Loucy (cell line): ENCODE measurements around the gene FNDC1.

Source experiments
- H2AFZ ChIP-seq: fragments of 200-600 bp; sonication (generic); 2 replicates; pipeline ENCODE4 v1.6.0; 2016; ENCODE audit warnings: antibody characterized with exemption, mild to moderate bottlenecking, low read length, moderate library complexity
- H3F3A ChIP-seq: fragments of 200-600 bp; 2 replicates; pipeline ENCODE4 v1.6.0; 2016; ENCODE audit warnings: antibody characterized with exemption, low read depth, mild to moderate bottlenecking
- H3K27me3 ChIP-seq: fragments of 200-600 bp; sonication (generic); 2 replicates; pipeline ENCODE4 v1.6.1; 2014; ENCODE audit warnings: low read length, mild to moderate bottlenecking; ENCODE audit not compliant: insufficient read depth, poor library complexity, severe bottlenecking
- H3K36me3 ChIP-seq: fragments of 200-600 bp; sonication (generic); 2 replicates; pipeline ENCODE4 v1.6.1; 2016; ENCODE audit warnings: low read length; ENCODE audit not compliant: insufficient read depth
- H3K4me1 ChIP-seq: fragments of 200-600 bp; sonication (generic); 2 replicates; pipeline ENCODE4 v1.5.1; 2014; ENCODE audit warnings: low read length, mild to moderate bottlenecking; ENCODE audit not compliant: insufficient read depth, poor library complexity, severe bottlenecking
- H3K4me2 ChIP-seq: fragments of 200-600 bp; sonication (generic); 2 replicates; pipeline ENCODE4 v1.6.0; 2014; ENCODE audit warnings: antibody characterized with exemption, low read length, low read depth, mild to moderate bottlenecking; ENCODE audit not compliant: poor library complexity, severe bottlenecking
- H3K4me3 ChIP-seq: fragments of 200-600 bp; sonication (generic); 2 replicates; pipeline ENCODE4 v1.5.1; 2014; ENCODE audit warnings: low read length, mild to moderate bottlenecking, mixed read lengths; ENCODE audit not compliant: poor library complexity, severe bottlenecking
- H3K79me2 ChIP-seq: fragments of 200-600 bp; sonication (generic); 2 replicates; pipeline ENCODE4 v1.6.1; 2014; ENCODE audit warnings: low read length; ENCODE audit not compliant: insufficient read depth
- H3K9ac ChIP-seq: fragments of 200-600 bp; sonication (generic); 2 replicates; pipeline ENCODE4 v1.6.0; 2014; ENCODE audit warnings: mild to moderate bottlenecking, low read depth, low read length, moderate library complexity; ENCODE audit not compliant: poor library complexity, severe bottlenecking
- H3K9me2 ChIP-seq: fragments of 200-600 bp; sonication (generic); replicated peaks from 2 replicates; pipeline ENCODE4 v1.6.1; 2016; ENCODE audit warnings: low read depth, low read length, mixed read lengths
- H3K9me3 ChIP-seq: fragments of 200-600 bp; sonication (generic); 2 replicates; pipeline ENCODE4 v1.6.1; 2014; ENCODE audit warnings: mild to moderate bottlenecking, antibody characterized with exemption, low read length, low read depth; ENCODE audit not compliant: insufficient read depth
- H4K20me1 ChIP-seq: fragments of 200-600 bp; sonication (generic); 2 replicates; pipeline ENCODE4 v1.6.0; 2014; ENCODE audit warnings: antibody characterized with exemption, low read length, mild to moderate bottlenecking; ENCODE audit not compliant: insufficient read depth, poor library complexity, severe bottlenecking
- CTCF ChIP-seq: fragments of 200-600 bp; sonication (generic); conservative IDR thresholded peaks from 2 replicates; pipeline ENCODE4 v1.5.1; 2014; ENCODE audit warnings: mild to moderate bottlenecking, antibody characterized with exemption, low read length
- EZH2phosphoT487 ChIP-seq: fragments of 200-600 bp; IDR thresholded peaks from 2 replicates; pipeline ENCODE4 v1.6.1; 2018; ENCODE audit warnings: antibody characterized with exemption, mild to moderate bottlenecking, moderate library complexity, borderline replicate concordance

The FNDC1 gene

GRCh38 chr6:159260208-159260607, 91.0 kb downstream of the FNDC1 start:
- Histone ChIP-seq H4K20me1 (no peaks in the 10 kb centered on the region), H3K4me1 (no peaks in the 10 kb centered on the region), H3K27me3 (no peaks in the 10 kb centered on the region), H3K9ac (no peak overlapping the region), H3K9me2 (no peaks in the 10 kb centered on the region), H3K4me2 (no peak overlapping the region), H3F3A (no peaks in the 10 kb centered on the region), H3K9me3 (no peaks in the 10 kb centered on the region), H3K4me3 (no peak overlapping the region), H2AFZ (no peak overlapping the region), H3K36me3 (no peaks in the 10 kb centered on the region), H3K79me2 (no peaks in the 10 kb centered on the region)
- no peak for TF ChIP-seq EZH2phosphoT487
- no peak for TF ChIP-seq CTCF

- H2AFZ ChIP-seq = no peak overlapping the region
- no peaks in the 10 kb centered on the region for H3K36me3 ChIP-seq
- no peaks in the 10 kb centered on the region for H3K9me2 ChIP-seq
- no peaks in the 10 kb centered on the region for H3K27me3 ChIP-seq
- H4K20me1 ChIP-seq = no peaks in the 10 kb centered on the region
- H3K4me3 ChIP-seq = no peak overlapping the region
- no peak overlapping the region for H3K9ac ChIP-seq
- H3F3A ChIP-seq = no peaks in the 10 kb centered on the region
- no peak overlapping the region for H3K4me2 ChIP-seq
- H3K9me3 ChIP-seq = no peaks in the 10 kb centered on the region
- no peak for TF ChIP-seq EZH2phosphoT487
- TF ChIP-seq CTCF = no peak
- H3K4me1 ChIP-seq = no peaks in the 10 kb centered on the region
- no peaks in the 10 kb centered on the region for H3K79me2 ChIP-seq
These were observed 92.8 kb downstream of the FNDC1 start for GRCh38 chr6:159261995-159262394.

GRCh38 chr6:159262586-159262985, 93.4 kb downstream of the FNDC1 start:
- no peak overlapping the region for H2AFZ ChIP-seq
- no peak overlapping the region for H3K4me3 ChIP-seq
- H4K20me1 ChIP-seq = no peaks in the 10 kb centered on the region
- H3K9me2 ChIP-seq = no peaks in the 10 kb centered on the region
- H3K4me2 ChIP-seq = no peak overlapping the region
- no peaks in the 10 kb centered on the region for H3K9me3 ChIP-seq
- H3K79me2 ChIP-seq = no peaks in the 10 kb centered on the region
- no peaks in the 10 kb centered on the region for H3K27me3 ChIP-seq
- TF ChIP-seq EZH2phosphoT487 (no peak), CTCF (no peak)
- H3K36me3 ChIP-seq = no peaks in the 10 kb centered on the region
- H3K4me1 ChIP-seq = no peaks in the 10 kb centered on the region
- no peaks in the 10 kb centered on the region for H3F3A ChIP-seq
- H3K9ac ChIP-seq = no peak overlapping the region
